ENCODE results near the gene PTPN12.

DNA sequence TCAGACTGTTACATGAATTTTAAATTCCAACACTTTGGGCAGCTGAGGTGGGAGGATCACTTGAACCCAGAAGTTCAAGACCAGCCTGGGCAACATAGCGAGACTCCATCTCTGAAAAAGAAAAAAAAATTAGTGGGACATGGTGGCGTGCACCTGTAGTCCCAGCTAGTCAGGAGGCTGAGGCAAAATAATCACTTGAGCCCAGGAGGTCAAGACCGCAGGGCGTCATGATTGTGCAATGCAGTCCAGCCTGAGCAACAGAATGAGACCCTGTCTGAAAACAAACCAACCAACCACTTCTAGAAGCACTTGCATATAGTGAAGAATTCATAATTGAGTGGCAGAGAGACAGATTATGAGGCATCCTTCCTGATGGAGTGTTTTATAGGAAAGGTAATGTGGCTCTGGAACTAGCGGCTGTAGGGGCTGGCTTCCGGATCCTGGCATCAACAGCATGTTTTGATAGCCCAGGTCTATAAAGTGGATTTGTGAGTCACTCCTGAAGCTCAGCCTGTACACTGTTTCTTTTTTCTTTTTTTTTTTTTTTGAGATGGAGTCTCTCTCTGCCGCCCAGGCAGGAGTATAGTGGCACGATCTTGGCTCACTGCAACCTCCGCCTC is 118.9 kb downstream of the PTPN12 start:
- no peak for TF ChIP-seq EZH2 (IDR thresholded peaks at IDR 0.05; ENCODE audit: insufficient read depth, poor library complexity, severe bottlenecking)
- no peak for TF ChIP-seq EZH2phosphoT487 (IDR thresholded peaks at IDR 0.05; ENCODE audit: insufficient read depth, low read depth)

Data from GM23248 (cell line).